Measurements from ENCODE around the gene TCF7L1. TPM values are rescaled to one million over a fixed set of nuclear protein-coding genes. Genes with fewer than 3 reads are reported as not detected.

Gene TCF7L1
- polyA plus RNA-seq, 1 donor from 2014 or later: not detected

- Histone ChIP-seq H3K27me3 (ENCODE audit: insufficient read depth, low read depth, low read length) (no peaks in the 10 kb centered on the region), H3K4me3 (ENCODE audit: low read length) (no peak overlapping the region), H4K20me1 (ENCODE audit: insufficient read depth) (no peaks in the 10 kb centered on the region), H3K4me2 (ENCODE audit: low read length) (no peak overlapping the region), H3K9me2 (ENCODE audit: insufficient read depth, low read length) (no peaks in the 10 kb centered on the region), H3K79me2 (replicated peaks; ENCODE audit: insufficient read depth, low read length) (no peaks in the 10 kb centered on the region), H3K9ac (ENCODE audit: low read length) (no peak overlapping the region), H3K36me3 (ENCODE audit: insufficient read depth, low read length) (no peaks in the 10 kb centered on the region), H3K27ac (ENCODE audit: low read length) (no peak overlapping the region), H3F3A (ENCODE audit: insufficient read depth, low read length, poor library complexity, severe bottlenecking) (no peaks in the 10 kb centered on the region), H3K9me3 (ENCODE audit: low read length) (no peaks in the 10 kb centered on the region), H2AFZ (ENCODE audit: low read depth, low read length) (no peak overlapping the region)
- TF ChIP-seq, protein P1, sequence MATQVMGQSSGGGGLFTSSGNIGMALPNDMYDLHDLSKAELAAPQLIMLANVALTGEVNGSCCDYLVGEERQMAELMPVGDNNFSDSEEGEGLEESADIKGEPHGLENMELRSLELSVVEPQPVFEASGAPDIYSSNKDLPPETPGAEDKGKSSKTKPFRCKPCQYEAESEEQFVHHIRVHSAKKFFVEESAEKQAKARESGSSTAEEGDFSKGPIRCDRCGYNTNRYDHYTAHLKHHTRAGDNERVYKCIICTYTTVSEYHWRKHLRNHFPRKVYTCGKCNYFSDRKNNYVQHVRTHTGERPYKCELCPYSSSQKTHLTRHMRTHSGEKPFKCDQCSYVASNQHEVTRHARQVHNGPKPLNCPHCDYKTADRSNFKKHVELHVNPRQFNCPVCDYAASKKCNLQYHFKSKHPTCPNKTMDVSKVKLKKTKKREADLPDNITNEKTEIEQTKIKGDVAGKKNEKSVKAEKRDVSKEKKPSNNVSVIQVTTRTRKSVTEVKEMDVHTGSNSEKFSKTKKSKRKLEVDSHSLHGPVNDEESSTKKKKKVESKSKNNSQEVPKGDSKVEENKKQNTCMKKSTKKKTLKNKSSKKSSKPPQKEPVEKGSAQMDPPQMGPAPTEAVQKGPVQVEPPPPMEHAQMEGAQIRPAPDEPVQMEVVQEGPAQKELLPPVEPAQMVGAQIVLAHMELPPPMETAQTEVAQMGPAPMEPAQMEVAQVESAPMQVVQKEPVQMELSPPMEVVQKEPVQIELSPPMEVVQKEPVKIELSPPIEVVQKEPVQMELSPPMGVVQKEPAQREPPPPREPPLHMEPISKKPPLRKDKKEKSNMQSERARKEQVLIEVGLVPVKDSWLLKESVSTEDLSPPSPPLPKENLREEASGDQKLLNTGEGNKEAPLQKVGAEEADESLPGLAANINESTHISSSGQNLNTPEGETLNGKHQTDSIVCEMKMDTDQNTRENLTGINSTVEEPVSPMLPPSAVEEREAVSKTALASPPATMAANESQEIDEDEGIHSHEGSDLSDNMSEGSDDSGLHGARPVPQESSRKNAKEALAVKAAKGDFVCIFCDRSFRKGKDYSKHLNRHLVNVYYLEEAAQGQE (IDR thresholded peaks at IDR 0.05; ENCODE audit: borderline replicate concordance): no peak
- TF ChIP-seq SMC3 (conservative IDR thresholded peaks at IDR 0.05; ENCODE audit: poor library complexity) (no peak), POLR2AphosphoS5 (IDR thresholded peaks at IDR 0.05) (no peak), TAF1 (IDR thresholded peaks at IDR 0.05; ENCODE audit: low read depth) (no peak), RAD21 (conservative IDR thresholded peaks at IDR 0.05) (no peak), MXI1 (conservative IDR thresholded peaks at IDR 0.05; ENCODE audit: poor library complexity, severe bottlenecking) (no peak), EP300 (conservative IDR thresholded peaks at IDR 0.05; ENCODE audit: poor library complexity, severe bottlenecking) (no peak), EZH2 (IDR thresholded peaks at IDR 0.05; ENCODE audit: borderline replicate concordance, insufficient read depth, low read length, poor library complexity, severe bottlenecking) (no peak)
- TF ChIP-seq, protein P2, sequence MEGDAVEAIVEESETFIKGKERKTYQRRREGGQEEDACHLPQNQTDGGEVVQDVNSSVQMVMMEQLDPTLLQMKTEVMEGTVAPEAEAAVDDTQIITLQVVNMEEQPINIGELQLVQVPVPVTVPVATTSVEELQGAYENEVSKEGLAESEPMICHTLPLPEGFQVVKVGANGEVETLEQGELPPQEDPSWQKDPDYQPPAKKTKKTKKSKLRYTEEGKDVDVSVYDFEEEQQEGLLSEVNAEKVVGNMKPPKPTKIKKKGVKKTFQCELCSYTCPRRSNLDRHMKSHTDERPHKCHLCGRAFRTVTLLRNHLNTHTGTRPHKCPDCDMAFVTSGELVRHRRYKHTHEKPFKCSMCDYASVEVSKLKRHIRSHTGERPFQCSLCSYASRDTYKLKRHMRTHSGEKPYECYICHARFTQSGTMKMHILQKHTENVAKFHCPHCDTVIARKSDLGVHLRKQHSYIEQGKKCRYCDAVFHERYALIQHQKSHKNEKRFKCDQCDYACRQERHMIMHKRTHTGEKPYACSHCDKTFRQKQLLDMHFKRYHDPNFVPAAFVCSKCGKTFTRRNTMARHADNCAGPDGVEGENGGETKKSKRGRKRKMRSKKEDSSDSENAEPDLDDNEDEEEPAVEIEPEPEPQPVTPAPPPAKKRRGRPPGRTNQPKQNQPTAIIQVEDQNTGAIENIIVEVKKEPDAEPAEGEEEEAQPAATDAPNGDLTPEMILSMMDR (IDR thresholded peaks at IDR 0.05; ENCODE audit: poor library complexity, severe bottlenecking): no peak
Measured at GRCh38 chr2:85307527-85307897, 174.3 kb downstream of the TCF7L1 start.

DNA sequence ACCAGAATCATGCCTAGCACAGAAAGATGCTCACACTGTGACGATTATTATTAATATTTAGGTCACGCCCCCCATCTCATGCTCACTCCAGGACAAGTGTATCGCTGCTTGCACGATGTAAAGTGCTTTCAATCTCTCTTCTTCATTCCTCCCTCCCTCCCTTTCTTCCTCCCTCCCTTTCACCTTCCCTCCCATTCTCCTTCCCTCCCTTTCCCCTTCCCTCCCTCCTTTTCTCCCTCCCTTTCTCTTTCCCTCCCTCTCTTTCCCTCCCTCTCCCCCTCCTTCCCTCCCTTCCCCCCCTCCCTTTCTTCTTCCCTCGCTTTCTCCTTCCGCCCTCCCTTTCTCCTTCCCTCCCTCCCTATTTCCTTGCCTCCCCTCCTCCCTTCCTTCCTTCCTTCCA is 175.0 kb downstream of the TCF7L1 start:
- Histone ChIP-seq H2AFZ (ENCODE audit: low read depth, low read length) (no peak overlapping the region), H3K9me3 (ENCODE audit: low read length) (no peaks in the 10 kb centered on the region), H4K20me1 (ENCODE audit: insufficient read depth) (no peaks in the 10 kb centered on the region), H3K4me2 (ENCODE audit: low read length) (no peak overlapping the region), H3K79me2 (replicated peaks; ENCODE audit: insufficient read depth, low read length) (no peaks in the 10 kb centered on the region), H3K27ac (ENCODE audit: low read length) (no peak overlapping the region), H3K9ac (ENCODE audit: low read length) (no peak overlapping the region), H3K9me2 (ENCODE audit: insufficient read depth, low read length) (no peaks in the 10 kb centered on the region), H3K36me3 (ENCODE audit: insufficient read depth, low read length) (no peaks in the 10 kb centered on the region), H3K27me3 (ENCODE audit: insufficient read depth, low read depth, low read length) (no peaks in the 10 kb centered on the region), H3K4me3 (ENCODE audit: low read length) (no peak overlapping the region), H3F3A (ENCODE audit: insufficient read depth, low read length, poor library complexity, severe bottlenecking) (no peaks in the 10 kb centered on the region)
- TF ChIP-seq, protein P1 (IDR thresholded peaks at IDR 0.05; ENCODE audit: borderline replicate concordance): no peak
- TF ChIP-seq SMC3 (conservative IDR thresholded peaks at IDR 0.05; ENCODE audit: poor library complexity) (no peak), MXI1 (conservative IDR thresholded peaks at IDR 0.05; ENCODE audit: poor library complexity, severe bottlenecking) (no peak), RAD21 (conservative IDR thresholded peaks at IDR 0.05) (no peak)
- TF ChIP-seq, protein P2 (IDR thresholded peaks at IDR 0.05; ENCODE audit: poor library complexity, severe bottlenecking): no peak
